ENCODE measurements around the gene PDHX.
"Not testable (repeated sequence)": the region's sequence is repeated elsewhere in the genome, so short reads cannot be mapped to it uniquely, and the experiment has no call there.

PDHX gene

GRCh38 chr11:34916015-34916842, at the start of gene PDHX, which contains the start of gene APIP:
Gene PDHX (plus strand): TSS chr11:34916618. CDS start chr11:34916656, 38 bp downstream.
Gene APIP (minus strand): TSS chr11:34916379. CDS start chr11:34916284, 95 bp downstream.
- DNase-seq (ENCODE audit: low read depth) = peak; percentile 89

- no peak for DNase-seq (ENCODE audit: low read depth)
Measured at GRCh38 chr11:34869425-34869824, 47.0 kb upstream of the PDHX start.

- DNase-seq (ENCODE audit: low read depth) = no peak
Measured at GRCh38 chr11:34870548-34871196, 45.7 kb upstream of the PDHX start.

- no peak for DNase-seq (ENCODE audit: low read depth)
Measured at GRCh38 chr11:34874202-34874601, 42.2 kb upstream of the PDHX start.

- no peak for DNase-seq (ENCODE audit: low read depth)
Measured at GRCh38 chr11:34877375-34877975, 38.9 kb upstream of the PDHX start.

GRCh38 chr11:34881900-34882299, 34.5 kb upstream of the PDHX start:
- no peak for DNase-seq (ENCODE audit: low read depth)

- DNase-seq (ENCODE audit: low read depth) = no peak
Measured at GRCh38 chr11:34886609-34887008, 29.8 kb upstream of the PDHX start.

GRCh38 chr11:34887260-34887659, 29.2 kb upstream of the PDHX start:
- DNase-seq (ENCODE audit: low read depth) = no peak

- no peak for DNase-seq (ENCODE audit: low read depth)
Measured at GRCh38 chr11:34890089-34890488, 26.3 kb upstream of the PDHX start.

GRCh38 chr11:34890812-34891211, 25.6 kb upstream of the PDHX start:
- DNase-seq (ENCODE audit: low read depth) = no peak

- DNase-seq (ENCODE audit: low read depth) = no peak
Measured at GRCh38 chr11:34891611-34892010, 24.8 kb upstream of the PDHX start.

- DNase-seq (ENCODE audit: low read depth) = no peak
Measured at GRCh38 chr11:34893416-34893815, 23.0 kb upstream of the PDHX start.

- DNase-seq (ENCODE audit: low read depth) = not testable (repeated sequence)
Measured at GRCh38 chr11:34896191-34896590, 20.2 kb upstream of the PDHX start.

- no peak for DNase-seq (ENCODE audit: low read depth)
Measured at GRCh38 chr11:34897171-34897870, 19.1 kb upstream of the PDHX start.

GRCh38 chr11:34898474-34898873, 17.9 kb upstream of the PDHX start:
- no peak for DNase-seq (ENCODE audit: low read depth)

GRCh38 chr11:34899633-34900016, 16.8 kb upstream of the PDHX start:
- no peak for DNase-seq (ENCODE audit: low read depth)

GRCh38 chr11:34904421-34904955, 11.9 kb upstream of the PDHX start:
- DNase-seq (ENCODE audit: low read depth) = no peak

- no peak for DNase-seq (ENCODE audit: low read depth)
Measured at GRCh38 chr11:34905666-34906065, 10.8 kb upstream of the PDHX start.

GRCh38 chr11:34907934-34908593, 8.4 kb upstream of the PDHX start:
- no peak for DNase-seq (ENCODE audit: low read depth)

- DNase-seq (ENCODE audit: low read depth) = no peak
Measured at GRCh38 chr11:34909415-34909814, 7.0 kb upstream of the PDHX start.

- DNase-seq (ENCODE audit: low read depth) = no peak
Measured at GRCh38 chr11:34909955-34910354, 6.5 kb upstream of the PDHX start.

- DNase-seq (ENCODE audit: low read depth) = no peak
Measured at GRCh38 chr11:34910817-34911216, 5.6 kb upstream of the PDHX start.
